ENCODE results near the gene DUSP21. TPM values are rescaled to one million over a fixed set of nuclear protein-coding genes. Genes with fewer than 3 reads are reported as not detected.
"Not testable (repeated sequence)": the region's sequence is repeated elsewhere in the genome, so short reads cannot be mapped to it uniquely, and the experiment has no call there.

Gene DUSP21
- polyA plus RNA-seq, 1 donor (not counting 4 experiments of a cell fraction or from before 2014, with no cell fraction given), result not detected

DNA sequence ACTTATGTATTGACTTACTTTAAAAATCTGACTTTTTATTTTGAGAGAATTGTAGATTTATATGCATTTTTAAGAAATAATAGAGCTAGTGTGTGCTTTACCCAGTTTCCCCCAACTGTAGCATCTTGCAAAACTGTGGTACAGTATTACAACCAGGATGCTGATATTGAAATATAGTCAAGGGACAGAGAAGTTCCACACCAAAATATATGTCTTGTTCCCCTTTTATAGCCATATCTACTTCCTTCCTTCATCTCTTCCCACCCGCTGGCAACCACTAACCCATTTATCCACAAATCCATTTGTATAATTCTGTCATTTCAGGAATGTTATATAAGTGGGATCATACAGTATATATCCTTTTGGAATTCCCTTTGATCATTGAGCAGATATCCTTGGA is 46.0 kb downstream of the DUSP21 start:
- no peak overlapping the region for H2AFZ ChIP-seq (ENCODE audit: control insufficient read depth, low read length)
- no peak overlapping the region for H3K9ac ChIP-seq (ENCODE audit: control insufficient read depth, extremely low read depth, insufficient read depth, low read length)
- no peaks in the 10 kb centered on the region for H4K20me1 ChIP-seq (ENCODE audit: control insufficient read depth, extremely low read depth, insufficient read depth, low read length)
- TF ChIP-seq, protein P1, sequence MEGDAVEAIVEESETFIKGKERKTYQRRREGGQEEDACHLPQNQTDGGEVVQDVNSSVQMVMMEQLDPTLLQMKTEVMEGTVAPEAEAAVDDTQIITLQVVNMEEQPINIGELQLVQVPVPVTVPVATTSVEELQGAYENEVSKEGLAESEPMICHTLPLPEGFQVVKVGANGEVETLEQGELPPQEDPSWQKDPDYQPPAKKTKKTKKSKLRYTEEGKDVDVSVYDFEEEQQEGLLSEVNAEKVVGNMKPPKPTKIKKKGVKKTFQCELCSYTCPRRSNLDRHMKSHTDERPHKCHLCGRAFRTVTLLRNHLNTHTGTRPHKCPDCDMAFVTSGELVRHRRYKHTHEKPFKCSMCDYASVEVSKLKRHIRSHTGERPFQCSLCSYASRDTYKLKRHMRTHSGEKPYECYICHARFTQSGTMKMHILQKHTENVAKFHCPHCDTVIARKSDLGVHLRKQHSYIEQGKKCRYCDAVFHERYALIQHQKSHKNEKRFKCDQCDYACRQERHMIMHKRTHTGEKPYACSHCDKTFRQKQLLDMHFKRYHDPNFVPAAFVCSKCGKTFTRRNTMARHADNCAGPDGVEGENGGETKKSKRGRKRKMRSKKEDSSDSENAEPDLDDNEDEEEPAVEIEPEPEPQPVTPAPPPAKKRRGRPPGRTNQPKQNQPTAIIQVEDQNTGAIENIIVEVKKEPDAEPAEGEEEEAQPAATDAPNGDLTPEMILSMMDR (optimal IDR thresholded peaks at IDR 0.05 in 1 of 3, IDR thresholded peaks at IDR 0.05 in 1 of 3, conservative IDR thresholded peaks at IDR 0.05 in 1 of 3; ENCODE audit: extremely low read depth in 1 of 3, insufficient read depth in 2 of 3, low read length in 3 of 3), result no peak
- no peak for TF ChIP-seq EZH2 (IDR thresholded peaks at IDR 0.05; ENCODE audit: low read length)
- dilution Hi-C loops (cut with MboI; ENCODE audit: extremely low pct_ligation_motif_present, low sequenced_read_pairs), result no loop called here
- no peak overlapping the region for H3K4me2 ChIP-seq (ENCODE audit: control insufficient read depth, extremely low read depth, insufficient read depth, low read depth, low read length)
- no peak overlapping the region for H3K4me3 ChIP-seq (ENCODE audit: control insufficient read depth in 2 of 3, extremely low read depth in 1 of 3, insufficient read depth in 2 of 3, low read depth in 1 of 3, low read length in 3 of 3)
- H3K36me3 ChIP-seq (ENCODE audit: control insufficient read depth in 2 of 2, extremely low read depth in 1 of 2, insufficient read depth in 2 of 2, low read length in 2 of 2), result no peaks in the 10 kb centered on the region
- FAIRE-seq, result no peak
- no peak overlapping the region for H3K27ac ChIP-seq (ENCODE audit: control insufficient read depth, insufficient read depth, low read length)
- H3K27me3 ChIP-seq (ENCODE audit: control insufficient read depth, extremely low read depth, insufficient read depth, low read length), result no peaks in the 10 kb centered on the region
- H3K9me1 ChIP-seq (ENCODE audit: control insufficient read depth, extremely low read depth, insufficient read depth, low read length), result no peaks in the 10 kb centered on the region
- peaks cover 86% of the 10 kb centered on the region for H3K79me2 ChIP-seq (ENCODE audit: control insufficient read depth, insufficient read depth, low read length)
- DNase-seq (ENCODE audit: low read depth, low spot score), result no peak
- H3K9me3 ChIP-seq (ENCODE audit: control insufficient read depth, low read depth, low read length), result no peaks in the 10 kb centered on the region
- peaks cover 12% of the 10 kb centered on the region for H3K4me1 ChIP-seq (ENCODE audit: control insufficient read depth, extremely low read depth, insufficient read depth, low read length)

- H3K79me2 ChIP-seq (ENCODE audit: control insufficient read depth, insufficient read depth, low read length), result peaks cover 85% of the 10 kb centered on the region
- peaks cover 12% of the 10 kb centered on the region for H3K4me1 ChIP-seq (ENCODE audit: control insufficient read depth, extremely low read depth, insufficient read depth, low read length)
- H3K9me3 ChIP-seq (ENCODE audit: control insufficient read depth, low read depth, low read length), result no peaks in the 10 kb centered on the region
- no peak for FAIRE-seq
- dilution Hi-C loops (cut with MboI; ENCODE audit: extremely low pct_ligation_motif_present, low sequenced_read_pairs), result no loop called here
- no peak overlapping the region for H2AFZ ChIP-seq (ENCODE audit: control insufficient read depth, low read length)
- no peaks in the 10 kb centered on the region for H3K27me3 ChIP-seq (ENCODE audit: control insufficient read depth, extremely low read depth, insufficient read depth, low read length)
- H3K9me1 ChIP-seq (ENCODE audit: control insufficient read depth, extremely low read depth, insufficient read depth, low read length), result no peaks in the 10 kb centered on the region
- no peaks in the 10 kb centered on the region for H4K20me1 ChIP-seq (ENCODE audit: control insufficient read depth, extremely low read depth, insufficient read depth, low read length)
- TF ChIP-seq, protein P1 (optimal IDR thresholded peaks at IDR 0.05 in 1 of 3, IDR thresholded peaks at IDR 0.05 in 1 of 3, conservative IDR thresholded peaks at IDR 0.05 in 1 of 3; ENCODE audit: extremely low read depth in 1 of 3, insufficient read depth in 2 of 3, low read length in 3 of 3), result no peak
- no peak for TF ChIP-seq EZH2 (IDR thresholded peaks at IDR 0.05; ENCODE audit: low read length)
- H3K27ac ChIP-seq (ENCODE audit: control insufficient read depth, insufficient read depth, low read length), result no peak overlapping the region
- no peaks in the 10 kb centered on the region for H3K36me3 ChIP-seq (ENCODE audit: control insufficient read depth in 2 of 2, extremely low read depth in 1 of 2, insufficient read depth in 2 of 2, low read length in 2 of 2)
- no peak overlapping the region for H3K4me3 ChIP-seq (ENCODE audit: control insufficient read depth in 2 of 3, extremely low read depth in 1 of 3, insufficient read depth in 2 of 3, low read depth in 1 of 3, low read length in 3 of 3)
- no peak overlapping the region for H3K9ac ChIP-seq (ENCODE audit: control insufficient read depth, extremely low read depth, insufficient read depth, low read length)
- no peak for DNase-seq (ENCODE audit: low read depth, low spot score)
- H3K4me2 ChIP-seq (ENCODE audit: control insufficient read depth, extremely low read depth, insufficient read depth, low read depth, low read length), result no peak overlapping the region
These were observed 46.4 kb downstream of the DUSP21 start for GRCh38 chrX:44890247-44890646.

- H4K20me1 ChIP-seq (ENCODE audit: control insufficient read depth, extremely low read depth, insufficient read depth, low read length); H3K9me3 ChIP-seq (ENCODE audit: control insufficient read depth, low read depth, low read length); H3K27ac ChIP-seq (ENCODE audit: control insufficient read depth, insufficient read depth, low read length); H3K27me3 ChIP-seq (ENCODE audit: control insufficient read depth, extremely low read depth, insufficient read depth, low read length); H3K4me2 ChIP-seq (ENCODE audit: control insufficient read depth, extremely low read depth, insufficient read depth, low read depth, low read length); DNase-seq (ENCODE audit: low read depth, low spot score); FAIRE-seq; H3K36me3 ChIP-seq (ENCODE audit: control insufficient read depth in 2 of 2, extremely low read depth in 1 of 2, insufficient read depth in 2 of 2, low read length in 2 of 2); dilution Hi-C loops (cut with MboI; ENCODE audit: extremely low pct_ligation_motif_present, low sequenced_read_pairs); H3K4me3 ChIP-seq (ENCODE audit: control insufficient read depth in 2 of 3, extremely low read depth in 1 of 3, insufficient read depth in 2 of 3, low read depth in 1 of 3, low read length in 3 of 3); H3K9me1 ChIP-seq (ENCODE audit: control insufficient read depth, extremely low read depth, insufficient read depth, low read length); H2AFZ ChIP-seq (ENCODE audit: control insufficient read depth, low read length); H3K9ac ChIP-seq (ENCODE audit: control insufficient read depth, extremely low read depth, insufficient read depth, low read length): not testable (repeated sequence)
- peaks cover 12% of the 10 kb centered on the region for H3K4me1 ChIP-seq (ENCODE audit: control insufficient read depth, extremely low read depth, insufficient read depth, low read length)
- peaks cover 86% of the 10 kb centered on the region for H3K79me2 ChIP-seq (ENCODE audit: control insufficient read depth, insufficient read depth, low read length)
These were observed 46.9 kb downstream of the DUSP21 start for GRCh38 chrX:44890687-44891086.
